H54 (cell line): Measurements from ENCODE around the gene FASN.
"Not testable (repeated sequence)": the region's sequence is repeated elsewhere in the genome, so short reads cannot be mapped to it uniquely, and the experiment has no call there.

Experiments
- DNase-seq: peaks from one replicate; pipeline ENCODE4 v3.0.0; 2011; ENCODE audit warnings: low spot score, mixed read lengths; ENCODE audit not compliant: insufficient read length
- FAIRE-seq: peaks from 3 replicates; lab custom pipeline; 2011; peaks lifted over from hg19 to GRCh38; lab: Jason Lieb, UNC
- POLR2A ChIP-seq: IDR thresholded peaks from 2 replicates; pipeline ENCODE4 v1.6.1; 2011; ENCODE audit warnings: low read depth, mild to moderate bottlenecking, low read length

The FASN gene

GRCh38 chr17:82041144-82041814, 56.8 kb downstream of the FASN start:
- TF ChIP-seq POLR2A = no peak
- FAIRE-seq (no peak), DNase-seq (no peak)

GRCh38 chr17:82039695-82040299, 58.2 kb downstream of the FASN start:
- no peak for TF ChIP-seq POLR2A
- FAIRE-seq (no peak), DNase-seq (no peak)

- not testable (repeated sequence) for FAIRE-seq, DNase-seq
Measured at GRCh38 chr17:82038796-82039409, 59.1 kb downstream of the FASN start.

- no peak for DNase-seq
Measured at GRCh38 chr17:82037889-82038195, 60.2 kb downstream of the FASN start.

GRCh38 chr17:82037092-82037888, 60.7 kb downstream of the FASN start, which contains the start of gene DCXR:
Gene DCXR, minus strand, starts transcription at chr17:82037697. Its CDS starts 15 bp downstream, at chr17:82037682.
- FAIRE-seq = no peak
- TF ChIP-seq POLR2A = peak; percentile 94
- DNase-seq = peak; percentile 99

More at GRCh38 chr17:82037889-82038195, 60.2 kb downstream of the FASN start:
- FAIRE-seq = no peak
- TF ChIP-seq POLR2A = no peak

DNA sequence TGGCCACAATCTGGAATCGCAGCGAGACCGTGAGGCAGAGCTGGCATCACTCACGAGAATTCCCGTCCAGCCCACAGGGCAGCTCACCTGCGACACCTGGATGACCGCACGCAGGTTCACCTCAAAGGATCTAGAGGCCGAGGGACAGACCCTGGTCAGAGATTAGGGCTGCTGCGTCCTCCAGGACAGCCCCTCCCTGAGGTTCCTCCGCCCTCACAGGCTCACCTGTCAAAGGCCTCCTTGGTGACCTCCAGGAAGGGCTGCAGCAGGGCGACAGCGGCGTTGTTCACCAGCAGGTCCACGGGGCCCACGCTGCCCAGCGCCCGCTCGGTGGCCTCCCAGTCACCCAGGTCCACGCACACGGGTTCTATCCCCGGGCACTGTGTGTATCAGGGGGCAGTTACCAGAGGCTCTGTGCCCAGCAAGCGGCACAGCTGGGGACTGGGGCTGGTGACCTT, 61.4 kb downstream of the FASN start:
- DNase-seq = no peak
- no peak for FAIRE-seq
- no peak for TF ChIP-seq POLR2A

- DNase-seq = no peak
- FAIRE-seq = no peak
- no peak for TF ChIP-seq POLR2A
Measured at GRCh38 chr17:82035956-82036633, 61.9 kb downstream of the FASN start.

- no peak for DNase-seq
- no peak for FAIRE-seq
- TF ChIP-seq POLR2A = no peak
Measured at GRCh38 chr17:82035488-82035887, 62.5 kb downstream of the FASN start.

- FAIRE-seq (no peak), DNase-seq (no peak)
Measured at GRCh38 chr17:82034371-82035011, 63.5 kb downstream of the FASN start.

GRCh38 chr17:82033359-82034085, 64.5 kb downstream of the FASN start:
- no peak for TF ChIP-seq POLR2A
- DNase-seq (no peak), FAIRE-seq (no peak)

More at GRCh38 chr17:82034371-82035011, 63.5 kb downstream of the FASN start:
- no peak for TF ChIP-seq POLR2A

DNA sequence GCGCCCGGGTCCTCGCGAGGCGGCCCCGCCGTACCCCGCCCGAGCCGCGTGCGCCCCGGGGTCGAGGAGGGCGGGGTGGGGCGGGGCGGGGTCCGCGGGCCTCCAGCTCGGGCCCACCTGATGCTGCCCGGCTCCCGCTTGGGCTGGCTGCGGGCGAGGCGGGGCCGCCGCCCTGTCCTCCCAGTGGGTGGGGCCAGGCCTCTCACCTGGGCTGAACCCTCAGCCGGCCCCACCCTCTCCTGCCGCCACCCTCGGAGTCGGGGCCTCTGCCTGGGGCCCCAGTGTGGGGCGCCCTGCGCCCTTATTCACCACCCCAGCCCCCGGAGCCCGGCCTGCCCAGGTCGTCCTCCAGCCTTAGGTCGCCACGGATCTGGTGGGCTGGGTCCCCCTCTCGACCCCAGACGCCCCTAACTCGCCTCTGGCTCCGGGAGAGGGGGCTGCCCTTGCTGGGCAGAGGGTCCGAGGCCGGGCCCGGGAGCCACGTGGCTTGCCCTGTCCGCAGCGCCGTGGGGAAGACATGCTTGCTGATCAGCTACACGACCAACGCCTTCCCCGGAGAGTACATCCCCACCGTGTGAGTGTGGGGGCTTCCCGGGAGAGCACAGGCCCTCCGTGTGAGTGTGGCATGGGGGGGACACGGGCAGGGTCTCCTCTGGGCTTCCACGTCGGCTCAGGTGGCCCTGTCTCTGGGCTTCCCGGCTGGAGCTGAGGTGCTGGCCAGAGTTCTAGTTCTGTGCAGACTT, 66.0 kb downstream of the FASN start:
- DNase-seq (no peak), FAIRE-seq (no peak)

More for the DNA sequence above, 66.0 kb downstream of the FASN start:
- TF ChIP-seq POLR2A = no peak
